ENCODE data around the gene CDC42EP4.

Gene CDC42EP4

GRCh38 chr17:73301369-73301768, 10.4 kb downstream of the CDC42EP4 start:
- no peak for DNase-seq (ENCODE audit: low read depth in 2 of 2)

- DNase-seq (ENCODE audit: low read depth in 2 of 2), result no peak
Observed at GRCh38 chr17:73300392-73300791, 11.4 kb downstream of the CDC42EP4 start.

- no peak for DNase-seq (ENCODE audit: low read depth in 2 of 2)
Observed at GRCh38 chr17:73297934-73298861, 13.6 kb downstream of the CDC42EP4 start.

GRCh38 chr17:73293480-73293911, 18.3 kb downstream of the CDC42EP4 start:
- DNase-seq (ENCODE audit: low read depth in 2 of 2), result no peak

GRCh38 chr17:73293031-73293430, 18.8 kb downstream of the CDC42EP4 start:
- no peak for DNase-seq (ENCODE audit: low read depth in 2 of 2)

GRCh38 chr17:73292031-73292531, 19.7 kb downstream of the CDC42EP4 start:
- no peak for DNase-seq (ENCODE audit: low read depth in 2 of 2)

- DNase-seq (ENCODE audit: low read depth in 2 of 2), result no peak
Observed at GRCh38 chr17:73291260-73291801, 20.5 kb downstream of the CDC42EP4 start.

GRCh38 chr17:73290399-73291259, 21.2 kb downstream of the CDC42EP4 start:
- DNase-seq (ENCODE audit: low read depth in 2 of 2), result no peak

GRCh38 chr17:73289549-73290254, 22.1 kb downstream of the CDC42EP4 start:
- DNase-seq (ENCODE audit: low read depth in 2 of 2), result no peak

- no peak for DNase-seq (ENCODE audit: low read depth in 2 of 2)
Observed at GRCh38 chr17:73288534-73289302, 23.1 kb downstream of the CDC42EP4 start.

GRCh38 chr17:73286863-73287296, 24.9 kb downstream of the CDC42EP4 start:
- DNase-seq (ENCODE audit: low read depth in 2 of 2), result no peak

GRCh38 chr17:73285916-73286862, 25.6 kb downstream of the CDC42EP4 start:
- no peak for DNase-seq (ENCODE audit: low read depth in 2 of 2)

GRCh38 chr17:73285603-73285908, 26.2 kb downstream of the CDC42EP4 start:
- no peak for DNase-seq (ENCODE audit: low read depth in 2 of 2)

GRCh38 chr17:73284906-73285602, 26.7 kb downstream of the CDC42EP4 start:
- no peak for DNase-seq (ENCODE audit: low read depth in 2 of 2)

- DNase-seq (ENCODE audit: low read depth in 2 of 2), result no peak
Observed at GRCh38 chr17:73284354-73284753, 27.4 kb downstream of the CDC42EP4 start.

GRCh38 chr17:73283841-73284282, 27.9 kb downstream of the CDC42EP4 start:
- no peak for DNase-seq (ENCODE audit: low read depth in 2 of 2)

- no peak for DNase-seq (ENCODE audit: low read depth in 2 of 2)
Observed at GRCh38 chr17:73283250-73283649, 28.6 kb downstream of the CDC42EP4 start.

GRCh38 chr17:73282629-73283028, 29.2 kb downstream of the CDC42EP4 start:
- no peak for DNase-seq (ENCODE audit: low read depth in 2 of 2)

GRCh38 chr17:73281928-73282327, 29.9 kb downstream of the CDC42EP4 start:
- no peak for DNase-seq (ENCODE audit: low read depth in 2 of 2)
